ENCODE data around the gene RSPRY1.

DNA sequence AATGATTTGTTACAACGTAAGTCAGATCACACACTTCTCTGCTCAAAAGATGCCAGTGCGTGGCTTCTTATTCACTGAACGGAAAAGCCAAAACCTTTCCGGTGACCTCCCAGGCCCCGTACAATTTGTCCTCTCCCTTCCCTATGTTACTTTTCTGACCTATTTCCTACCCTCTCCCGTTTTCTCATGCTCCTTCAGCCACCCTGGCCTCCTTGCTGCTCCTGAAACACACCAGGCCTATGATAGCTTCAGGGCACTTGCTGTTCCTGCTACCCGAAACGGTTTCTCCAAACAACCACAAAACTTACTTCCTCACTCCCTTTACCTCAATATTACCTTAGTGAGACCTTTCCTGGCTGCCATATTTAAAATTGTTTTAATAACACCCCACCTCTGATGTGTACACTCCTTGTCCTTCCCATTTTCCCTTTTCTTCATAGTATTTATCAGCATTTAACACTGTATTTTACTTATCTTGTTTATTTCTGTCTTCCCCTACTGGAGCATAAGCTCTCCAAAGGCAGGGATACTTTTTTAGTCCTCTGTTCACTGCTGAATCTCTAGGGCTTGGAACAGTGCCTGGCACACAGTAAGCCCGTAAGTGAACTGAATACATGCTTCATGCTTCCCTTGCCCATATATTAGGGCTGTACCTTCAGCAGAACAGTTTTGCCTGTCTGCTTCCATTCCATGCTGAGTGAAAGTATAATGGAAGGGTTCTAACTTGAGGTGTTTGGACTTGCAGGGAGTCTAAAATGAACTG is 48.0 kb downstream of the RSPRY1 start:
- TF ChIP-seq, protein P1, sequence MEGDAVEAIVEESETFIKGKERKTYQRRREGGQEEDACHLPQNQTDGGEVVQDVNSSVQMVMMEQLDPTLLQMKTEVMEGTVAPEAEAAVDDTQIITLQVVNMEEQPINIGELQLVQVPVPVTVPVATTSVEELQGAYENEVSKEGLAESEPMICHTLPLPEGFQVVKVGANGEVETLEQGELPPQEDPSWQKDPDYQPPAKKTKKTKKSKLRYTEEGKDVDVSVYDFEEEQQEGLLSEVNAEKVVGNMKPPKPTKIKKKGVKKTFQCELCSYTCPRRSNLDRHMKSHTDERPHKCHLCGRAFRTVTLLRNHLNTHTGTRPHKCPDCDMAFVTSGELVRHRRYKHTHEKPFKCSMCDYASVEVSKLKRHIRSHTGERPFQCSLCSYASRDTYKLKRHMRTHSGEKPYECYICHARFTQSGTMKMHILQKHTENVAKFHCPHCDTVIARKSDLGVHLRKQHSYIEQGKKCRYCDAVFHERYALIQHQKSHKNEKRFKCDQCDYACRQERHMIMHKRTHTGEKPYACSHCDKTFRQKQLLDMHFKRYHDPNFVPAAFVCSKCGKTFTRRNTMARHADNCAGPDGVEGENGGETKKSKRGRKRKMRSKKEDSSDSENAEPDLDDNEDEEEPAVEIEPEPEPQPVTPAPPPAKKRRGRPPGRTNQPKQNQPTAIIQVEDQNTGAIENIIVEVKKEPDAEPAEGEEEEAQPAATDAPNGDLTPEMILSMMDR (IDR thresholded peaks at IDR 0.05): no peak
- no peak for TF ChIP-seq POLR2A (IDR thresholded peaks at IDR 0.05)

Data from uterus (tissue), 2 donors.